ENCODE results near the gene HBZ.
"Not testable (repeated sequence)": the region's sequence is repeated elsewhere in the genome, so short reads cannot be mapped to it uniquely, and the experiment has no call there.

HBZ gene

GRCh38 chr16:165539-166374, 13.3 kb downstream of the HBZ start, which contains the start of gene HBM:
TSS of gene HBM (plus strand) at chr16:165978. CDS start at chr16:165998, 20 bp downstream.
- DNase-seq (ENCODE audit: low spot score) = no peak

- no peak for DNase-seq (ENCODE audit: low spot score)
Measured at GRCh38 chr16:166375-167121, 14.1 kb downstream of the HBZ start.

GRCh38 chr16:167122-167690, 14.8 kb downstream of the HBZ start:
- DNase-seq (ENCODE audit: low spot score) = no peak

- DNase-seq (ENCODE audit: low spot score) = peak; percentile 50
Measured at GRCh38 chr16:168424-168823, 16.0 kb downstream of the HBZ start.

GRCh38 chr16:169014-169413, 16.6 kb downstream of the HBZ start:
- no peak for DNase-seq (ENCODE audit: low spot score)

GRCh38 chr16:170088-170507, 17.7 kb downstream of the HBZ start:
- not testable (repeated sequence) for DNase-seq (ENCODE audit: low spot score)

- DNase-seq (ENCODE audit: low spot score) = no peak
Measured at GRCh38 chr16:170788-171187, 18.3 kb downstream of the HBZ start.

GRCh38 chr16:172374-172941, 20.0 kb downstream of the HBZ start, which contains the start of gene HBA2:
TSS of gene HBA2 (plus strand) at chr16:172876. CDS start at chr16:172913, 37 bp downstream.
- DNase-seq (ENCODE audit: low spot score) = not testable (repeated sequence)

- not testable (repeated sequence) for DNase-seq (ENCODE audit: low spot score)
Measured at GRCh38 chr16:173211-173854, 20.9 kb downstream of the HBZ start.

- not testable (repeated sequence) for DNase-seq (ENCODE audit: low spot score)
Measured at GRCh38 chr16:173928-174769, 21.7 kb downstream of the HBZ start.

GRCh38 chr16:175011-175949, 22.8 kb downstream of the HBZ start:
- no peak for DNase-seq (ENCODE audit: low spot score)

GRCh38 chr16:176006-176405, 23.6 kb downstream of the HBZ start:
- not testable (repeated sequence) for DNase-seq (ENCODE audit: low spot score)

GRCh38 chr16:176477-177382, 24.3 kb downstream of the HBZ start, which contains the start of gene HBA1:
TSS of gene HBA1 (plus strand) at chr16:176680. CDS start at chr16:176717, 37 bp downstream.
- DNase-seq (ENCODE audit: low spot score) = not testable (repeated sequence)

GRCh38 chr16:177394-177822, 25.0 kb downstream of the HBZ start:
- DNase-seq (ENCODE audit: low spot score) = no peak

- DNase-seq (ENCODE audit: low spot score) = no peak
Measured at GRCh38 chr16:177981-178667, 25.7 kb downstream of the HBZ start.

- DNase-seq (ENCODE audit: low spot score) = no peak
Measured at GRCh38 chr16:178668-179015, 26.2 kb downstream of the HBZ start.

GRCh38 chr16:179211-180092, 27.0 kb downstream of the HBZ start:
- DNase-seq (ENCODE audit: low spot score) = no peak
